ENCODE results near the gene OSR1.
"Not testable (repeated sequence)": the region's sequence is repeated elsewhere in the genome, so short reads cannot be mapped to it uniquely, and the experiment has no call there.

The OSR1 gene

DNA sequence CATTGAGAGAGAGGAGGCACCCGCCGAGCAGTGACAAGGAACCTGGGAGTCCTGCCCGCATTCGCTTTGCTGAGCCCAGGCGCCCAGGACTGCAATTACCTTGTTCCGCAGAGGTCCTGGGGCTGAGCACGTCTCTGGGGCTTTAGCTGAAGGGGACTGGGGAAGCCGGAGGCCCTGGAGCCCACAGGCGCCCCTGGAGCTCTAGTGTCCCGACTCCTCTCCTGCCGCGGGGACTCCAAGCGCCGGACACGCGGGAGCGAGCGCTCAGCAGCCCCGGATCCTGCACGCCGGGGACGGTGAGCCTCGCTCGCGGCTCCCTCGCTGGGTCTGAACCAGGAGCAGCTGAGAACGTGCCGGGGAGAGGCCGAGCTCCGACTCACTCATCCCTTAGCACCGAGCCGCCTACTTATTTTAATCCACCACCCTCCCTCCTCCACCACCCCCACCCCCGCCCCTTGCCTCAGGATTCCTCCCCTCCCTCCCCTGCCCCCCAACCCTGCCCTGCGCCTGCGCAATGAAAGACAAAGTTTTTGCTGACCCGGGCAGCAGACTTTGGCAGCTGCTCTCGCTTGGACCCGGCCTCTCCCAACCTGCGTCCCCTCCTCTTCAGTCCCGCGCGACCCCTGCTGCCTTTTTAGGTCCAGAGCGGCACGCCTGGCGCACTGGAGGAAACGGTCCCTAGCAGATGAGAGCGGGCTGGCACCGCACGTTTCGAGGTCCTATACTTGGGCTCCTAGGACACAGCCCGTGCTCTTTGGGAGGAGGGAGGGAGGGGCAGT, at the start of gene OSR1:
TSS of gene OSR1 (minus strand) at position 382 of the 779 bp plus-strand sequence. CDS start 4,818 bp downstream, outside the sequence.
- no peak for DNase-seq (ENCODE audit: low read depth)

DNA sequence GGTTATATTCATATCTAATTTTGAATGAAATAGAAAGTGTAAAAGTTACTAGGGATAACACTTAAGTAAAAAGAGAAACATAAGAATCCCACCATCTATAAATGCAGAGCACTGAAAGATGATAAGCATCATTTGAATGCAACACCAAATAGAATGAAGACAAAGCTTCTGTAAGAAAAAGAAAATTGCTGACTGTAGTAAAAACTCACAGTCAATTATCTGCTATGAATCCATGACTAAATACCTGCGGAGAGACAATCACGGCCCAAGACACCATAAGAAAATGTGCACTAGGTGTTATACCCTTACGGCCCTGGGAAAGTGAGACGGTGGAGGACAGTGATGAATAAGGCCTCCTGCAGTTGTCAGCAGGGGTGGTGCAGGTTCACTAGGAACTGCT, 45.4 kb upstream of the OSR1 start:
- DNase-seq (ENCODE audit: low read depth) = no peak

DNA sequence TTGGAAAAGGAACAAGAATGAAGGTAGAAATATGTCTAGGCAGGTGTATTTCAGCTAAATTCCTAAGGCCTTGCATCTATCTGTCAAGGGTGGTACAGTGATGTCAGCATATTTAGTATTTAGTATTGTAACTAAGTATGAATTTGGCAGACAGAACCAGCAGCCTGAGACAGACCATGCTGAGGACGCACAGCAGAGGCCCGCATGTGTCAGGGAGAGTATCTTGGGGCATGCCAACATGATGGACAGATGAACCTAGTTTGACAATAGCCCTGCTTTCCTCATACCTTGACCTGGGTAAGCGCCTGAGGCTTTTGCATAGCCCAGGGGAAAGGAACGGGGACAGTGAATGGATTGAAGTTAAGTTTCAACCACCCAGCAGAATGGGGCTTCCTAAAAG, 33.8 kb upstream of the OSR1 start:
- DNase-seq (ENCODE audit: low read depth) = no peak

DNA sequence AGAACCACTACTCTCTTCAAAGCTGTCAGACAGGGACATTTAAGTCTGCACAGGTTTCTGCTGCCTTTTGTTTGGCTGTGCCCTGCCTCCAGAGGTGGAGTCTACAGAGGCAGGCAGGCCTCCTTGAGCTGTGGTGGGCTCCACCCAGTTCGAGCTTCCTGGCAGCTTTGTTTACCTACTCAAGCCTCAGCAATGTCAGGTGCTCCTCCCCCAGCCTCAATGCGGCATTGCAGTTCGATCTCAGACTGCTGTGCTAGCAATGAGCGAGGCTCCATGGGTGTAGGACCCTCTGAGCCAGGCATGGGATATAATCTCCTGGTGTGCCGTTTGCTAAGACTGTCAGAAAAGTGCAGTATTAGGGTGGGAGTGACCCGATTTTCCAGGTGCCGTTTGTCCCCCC, 31.0 kb upstream of the OSR1 start:
- DNase-seq (ENCODE audit: low read depth) = not testable (repeated sequence)

DNA sequence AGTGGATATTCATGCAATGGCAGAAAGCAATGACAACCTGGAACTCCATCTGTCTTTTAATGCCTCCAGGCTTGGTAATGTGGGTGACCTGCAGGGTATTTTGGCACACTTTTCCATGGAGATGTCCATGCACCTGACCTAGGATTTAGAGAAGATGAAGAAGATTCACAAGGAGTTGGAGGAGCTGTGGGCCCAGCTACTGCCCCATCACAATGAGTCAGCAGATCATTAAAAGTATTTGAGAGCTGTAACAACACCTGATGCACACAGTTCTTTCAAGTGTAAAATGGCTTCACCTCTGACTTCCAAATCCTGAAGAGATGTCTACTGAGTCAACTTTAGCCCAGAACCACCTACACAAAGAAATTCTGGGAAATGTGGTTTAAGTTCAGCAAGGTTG, 22.1 kb upstream of the OSR1 start:
- DNase-seq (ENCODE audit: low read depth) = no peak

DNA sequence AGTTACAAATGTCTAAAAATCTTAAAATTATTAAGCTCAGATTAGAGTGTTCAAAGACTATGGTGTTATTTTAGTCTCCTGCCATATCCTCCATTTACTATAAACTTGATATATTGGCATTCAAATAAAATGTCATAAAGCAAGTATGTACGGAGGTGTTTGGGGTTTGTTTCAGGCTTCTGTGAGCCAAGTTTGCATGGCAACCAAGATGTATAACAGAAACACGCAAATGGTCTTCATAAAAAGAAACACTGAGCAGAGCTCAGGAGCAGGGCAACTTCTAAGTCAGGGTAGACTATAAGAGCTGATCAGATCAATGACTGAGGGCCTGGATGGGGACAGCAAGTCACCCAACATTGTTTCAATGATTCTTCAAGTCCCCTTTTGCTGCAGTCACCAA, 20.5 kb upstream of the OSR1 start:
- no peak for DNase-seq (ENCODE audit: low read depth)

DNA sequence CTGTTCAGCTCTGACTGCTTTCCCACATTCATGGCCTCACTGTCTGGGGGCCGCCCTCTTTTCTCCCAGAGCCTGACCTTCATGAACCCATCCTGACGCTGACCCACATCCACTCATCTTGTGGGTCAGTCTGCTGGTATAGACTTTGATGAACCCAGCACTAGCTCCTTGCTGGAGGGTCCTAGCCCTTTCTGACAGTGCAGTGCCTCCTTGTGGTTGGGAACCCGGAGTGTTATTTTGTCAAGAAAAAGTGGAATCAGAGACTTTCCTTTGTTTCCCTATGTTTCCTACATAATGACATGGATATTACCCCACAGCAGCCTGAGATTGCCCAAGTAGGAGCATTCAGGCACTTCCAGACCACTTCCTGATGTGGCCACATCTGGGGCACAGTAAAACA, 19.3 kb upstream of the OSR1 start:
- no peak for DNase-seq (ENCODE audit: low read depth)

DNA sequence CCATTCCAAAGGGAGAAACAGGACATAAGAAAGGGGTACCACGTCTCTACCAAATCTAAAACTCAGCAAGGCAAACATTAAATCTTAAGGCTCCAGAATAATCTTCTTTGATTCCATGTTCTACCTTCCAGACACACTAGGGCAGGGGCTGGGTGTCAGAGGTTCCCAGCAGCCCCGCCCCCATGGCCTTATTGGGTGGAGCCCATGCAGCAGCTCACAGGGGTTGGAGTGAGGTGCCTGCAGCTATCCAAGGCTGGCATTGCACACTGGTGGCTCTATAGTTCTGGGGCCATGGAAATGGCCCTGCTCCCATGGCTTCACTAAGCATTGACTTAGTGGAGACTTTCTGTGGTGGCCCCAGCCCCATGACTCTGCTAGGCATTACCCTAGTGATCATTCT, 14.9 kb upstream of the OSR1 start:
- DNase-seq (ENCODE audit: low read depth) = no peak

DNA sequence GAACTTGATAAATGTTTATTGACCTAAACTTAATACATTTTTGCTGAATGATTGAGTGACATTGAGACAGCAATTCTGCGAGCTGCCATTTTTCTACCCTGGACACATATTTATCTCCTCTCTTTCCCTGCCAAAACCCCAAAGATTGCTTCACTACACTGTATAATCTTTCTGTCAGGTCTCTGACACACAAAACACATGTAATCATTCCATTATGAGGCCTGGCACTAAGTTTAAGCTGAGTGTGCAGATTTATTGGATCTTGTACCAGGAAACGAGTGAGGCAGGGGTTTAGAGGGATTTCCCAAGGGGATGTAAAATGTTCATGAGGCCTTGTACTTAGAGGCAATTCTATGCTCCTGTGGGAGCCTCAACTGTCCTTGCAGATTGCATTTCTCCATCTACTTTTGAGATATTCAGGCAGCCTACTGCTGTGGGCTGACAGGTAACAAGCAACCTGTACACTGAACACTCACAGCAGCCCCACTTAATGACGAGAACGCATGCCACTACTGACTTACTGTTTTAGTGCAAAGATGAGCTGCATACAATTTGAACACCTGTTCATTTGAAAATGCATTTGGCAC, 13.7 kb upstream of the OSR1 start:
- DNase-seq (ENCODE audit: low read depth) = no peak

DNA sequence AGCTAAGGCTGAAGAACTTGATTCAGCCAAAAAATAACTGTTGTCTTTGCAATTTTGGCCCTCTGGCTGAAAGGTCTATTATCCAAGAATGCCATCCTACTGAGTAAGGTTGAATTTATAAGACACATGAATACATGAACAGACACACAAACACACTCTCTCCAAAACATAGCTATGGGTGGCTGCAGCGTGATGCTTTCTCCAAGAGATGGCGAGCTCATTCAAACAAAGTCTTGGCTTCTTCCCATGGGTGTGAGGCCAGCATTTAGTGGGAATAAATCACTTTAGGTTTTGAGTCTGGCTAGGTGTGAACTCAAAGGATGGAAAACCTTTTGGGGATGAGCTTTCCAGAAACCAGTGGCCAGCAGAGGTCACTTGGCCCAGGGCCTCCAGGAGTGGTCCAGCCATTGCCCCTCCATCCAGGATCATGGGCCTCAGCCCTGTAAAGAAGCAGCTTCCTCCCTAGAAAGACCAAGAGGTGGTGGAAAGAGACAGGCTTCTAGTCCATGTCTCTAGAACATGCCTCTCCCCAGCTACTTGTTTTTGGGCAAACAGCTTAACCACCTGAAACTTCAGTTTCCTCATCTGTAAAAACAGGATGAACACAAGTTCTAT, 11.0 kb upstream of the OSR1 start:
- DNase-seq (ENCODE audit: low read depth) = no peak

DNA sequence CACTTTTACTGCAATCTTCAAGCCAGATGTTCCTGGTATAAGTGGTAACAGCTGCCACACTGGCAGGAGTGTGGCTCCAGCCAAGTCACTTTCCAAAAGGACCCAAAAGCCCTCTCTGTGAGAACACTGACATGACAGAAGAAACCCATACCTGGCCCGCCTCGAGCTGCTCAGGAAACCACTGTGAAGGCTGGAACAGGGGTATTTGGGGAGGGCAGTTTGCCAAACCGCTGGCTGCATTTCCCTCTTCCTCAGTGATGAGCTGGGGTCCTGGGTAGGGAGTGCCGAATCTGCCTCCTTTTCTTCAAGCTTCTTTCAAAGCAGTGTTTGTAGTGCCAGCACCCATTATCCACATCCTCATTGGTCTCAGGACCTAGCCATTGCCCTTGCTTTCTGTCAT, 10.3 kb upstream of the OSR1 start:
- no peak for DNase-seq (ENCODE audit: low read depth)

DNA sequence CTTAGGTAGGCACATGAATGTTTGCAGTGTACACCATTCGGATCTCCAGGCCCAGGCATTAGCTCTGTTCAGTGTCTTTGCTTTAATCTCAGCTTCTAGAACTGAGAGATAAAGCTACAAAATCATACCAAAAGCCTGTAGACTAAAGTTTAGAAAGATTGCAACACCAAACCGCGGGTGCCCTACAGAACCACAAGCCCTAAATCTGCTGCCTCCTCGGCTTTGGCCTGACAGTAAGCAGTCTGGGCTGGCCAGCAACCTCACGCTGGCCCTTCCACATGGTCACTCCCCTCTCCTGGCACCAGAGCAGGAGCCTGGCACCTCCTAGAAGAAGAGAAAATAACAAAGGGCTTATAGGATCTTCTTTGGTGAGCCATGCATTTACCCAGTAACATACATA, 8.9 kb upstream of the OSR1 start:
- DNase-seq (ENCODE audit: low read depth) = no peak

DNA sequence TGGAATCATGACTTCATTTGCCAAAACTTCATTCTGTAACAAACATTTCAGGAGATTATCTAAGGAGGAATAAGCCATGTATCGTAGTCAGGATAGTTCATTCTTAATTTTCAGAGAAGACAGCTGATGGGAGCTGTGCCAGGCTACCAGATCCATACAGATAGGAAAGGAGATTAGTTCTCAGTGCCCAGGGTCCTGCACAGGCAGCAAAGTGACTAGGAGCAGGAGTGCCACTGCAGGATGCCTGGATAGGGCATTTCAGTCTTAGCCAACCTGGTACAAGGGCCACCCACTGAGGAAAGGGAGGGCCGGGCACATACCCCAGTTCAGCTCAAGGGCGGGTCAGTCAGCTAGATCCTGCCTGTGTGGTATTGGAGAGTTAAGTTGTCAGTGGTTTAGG, 6.7 kb upstream of the OSR1 start:
- DNase-seq (ENCODE audit: low read depth) = no peak

DNA sequence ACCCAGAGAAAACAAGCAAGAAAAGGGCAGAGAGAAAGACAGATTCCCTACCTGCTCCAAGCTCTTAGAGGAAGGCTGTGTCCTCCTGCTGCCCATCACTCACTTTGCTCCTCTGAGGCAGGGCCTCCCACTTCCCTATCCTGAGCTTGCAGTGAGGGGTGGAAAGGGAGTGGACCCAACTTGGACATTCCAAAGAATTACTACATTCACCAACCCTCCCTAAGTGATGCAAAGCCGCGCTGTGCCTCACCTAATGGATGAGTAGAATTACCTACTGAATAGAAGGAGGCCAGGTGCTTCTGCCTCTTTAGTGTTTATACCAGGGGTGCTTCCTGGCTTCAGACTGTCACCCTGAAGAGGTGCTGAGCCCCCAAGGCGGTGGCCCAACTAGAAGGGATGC, 5.6 kb upstream of the OSR1 start:
- no peak for DNase-seq (ENCODE audit: low read depth)

DNA sequence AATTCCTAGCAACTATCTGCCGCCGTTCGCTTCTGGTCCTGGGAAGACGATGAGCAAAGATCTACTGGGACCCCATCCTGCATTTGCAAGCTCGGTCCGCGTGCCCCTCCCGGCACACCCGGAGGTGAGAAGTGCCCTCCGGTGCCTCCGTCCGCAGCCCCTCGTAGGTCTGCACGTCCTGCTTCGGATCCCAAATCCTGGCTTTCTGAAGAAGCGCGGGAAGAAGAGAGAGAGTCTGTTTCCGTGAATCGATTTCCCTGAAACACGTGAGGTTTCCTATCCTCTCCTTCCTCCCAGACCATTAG, 5.0 kb upstream of the OSR1 start:
- no peak for DNase-seq (ENCODE audit: low read depth)

DNA sequence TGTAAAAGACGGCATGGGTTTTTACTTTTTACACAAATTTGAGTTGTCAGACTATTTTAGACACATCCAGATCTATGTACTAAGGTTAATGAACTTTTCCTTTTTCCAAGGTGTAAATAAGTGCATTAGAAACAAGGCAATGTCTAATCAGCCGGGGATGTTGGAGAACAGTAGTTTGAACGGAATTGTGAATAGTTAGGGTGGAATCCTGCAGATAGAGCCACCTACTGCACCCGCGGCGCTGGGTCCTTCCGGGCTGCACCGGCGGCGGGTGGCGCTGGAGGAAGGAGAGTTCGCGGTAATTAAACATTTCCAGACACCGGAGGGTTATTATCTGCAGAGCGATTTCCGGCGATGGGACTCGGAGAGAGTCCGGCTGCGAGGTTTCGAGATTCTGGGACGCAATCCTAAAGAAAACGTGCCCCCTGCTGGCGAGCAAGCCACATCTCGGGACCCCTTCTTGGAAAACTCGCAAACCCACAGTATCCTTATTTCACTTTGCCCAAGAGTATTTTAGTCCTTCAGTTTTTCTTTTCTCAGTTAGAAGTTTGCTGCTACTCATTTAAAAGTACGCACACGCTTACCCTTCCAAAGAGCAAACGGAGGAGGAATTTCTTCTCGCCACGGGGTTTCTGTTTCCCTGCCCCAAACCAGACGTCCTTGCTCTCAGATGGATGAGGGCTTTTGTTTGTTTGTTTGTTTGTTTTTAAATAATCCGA, 4.5 kb upstream of the OSR1 start:
- DNase-seq (ENCODE audit: low read depth) = no peak

DNA sequence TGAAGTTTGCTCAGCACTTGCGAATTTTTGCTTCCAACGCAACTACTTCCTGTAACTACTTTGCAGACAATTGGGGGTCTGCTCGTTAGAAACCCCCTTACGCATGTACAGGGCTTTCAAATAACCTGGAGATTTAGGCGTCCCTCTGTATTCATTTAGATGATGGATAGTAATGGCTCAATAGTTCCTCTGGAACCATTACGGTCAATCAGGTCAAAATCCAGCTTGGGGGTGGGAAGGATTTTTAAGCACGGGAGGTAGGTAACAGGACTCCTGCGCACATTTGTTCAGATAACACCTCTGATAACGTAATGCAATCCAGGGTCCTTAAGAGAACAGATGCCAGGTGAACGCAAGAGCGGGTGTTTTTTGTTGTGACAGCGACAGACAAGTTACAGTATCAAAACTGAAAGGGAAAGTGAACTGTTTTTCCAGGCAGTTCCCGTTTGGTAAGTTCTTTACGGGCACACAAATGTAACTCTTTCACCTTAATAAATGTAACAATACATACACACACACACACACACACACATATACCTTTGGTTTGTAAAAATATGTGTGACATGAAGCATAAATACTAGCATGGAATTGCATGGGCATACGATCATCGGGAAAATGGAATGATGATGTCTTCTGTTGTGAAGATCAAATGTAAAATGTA, 3.8 kb upstream of the OSR1 start:
- no peak for DNase-seq (ENCODE audit: low read depth)

DNA sequence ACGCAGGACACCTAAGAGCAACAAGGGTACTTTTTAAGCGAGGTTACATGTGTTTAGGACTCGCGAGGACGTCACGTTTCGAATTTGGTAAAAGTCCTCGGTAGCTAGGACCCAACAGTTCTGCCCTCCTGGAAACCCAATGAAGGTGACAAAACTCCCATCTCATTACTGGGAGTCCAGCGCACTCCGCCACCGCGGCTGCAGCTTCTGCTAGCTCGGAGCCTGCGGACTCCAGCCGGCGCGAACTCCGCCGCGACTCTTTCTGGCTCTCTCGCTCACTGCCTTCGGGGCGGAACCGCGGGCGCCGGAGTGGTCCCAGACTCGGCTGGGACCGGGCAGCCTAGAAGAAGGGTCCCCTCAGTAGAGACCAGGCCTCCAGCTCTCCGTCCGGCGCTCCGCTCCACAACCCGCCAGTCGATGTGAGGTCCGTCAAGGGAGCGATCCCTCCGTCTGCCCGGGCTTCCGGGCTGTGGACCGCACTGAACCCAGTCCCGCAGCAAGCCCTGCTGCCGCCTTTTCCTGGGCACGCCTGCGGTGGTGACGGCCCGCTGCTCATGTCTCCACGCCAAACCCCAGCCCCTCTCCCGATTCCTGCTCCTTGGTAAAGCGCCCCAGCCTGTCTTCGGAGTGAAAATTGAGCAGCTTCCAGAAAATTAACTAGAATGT, 3.0 kb upstream of the OSR1 start:
- no peak for DNase-seq (ENCODE audit: low read depth)

DNA sequence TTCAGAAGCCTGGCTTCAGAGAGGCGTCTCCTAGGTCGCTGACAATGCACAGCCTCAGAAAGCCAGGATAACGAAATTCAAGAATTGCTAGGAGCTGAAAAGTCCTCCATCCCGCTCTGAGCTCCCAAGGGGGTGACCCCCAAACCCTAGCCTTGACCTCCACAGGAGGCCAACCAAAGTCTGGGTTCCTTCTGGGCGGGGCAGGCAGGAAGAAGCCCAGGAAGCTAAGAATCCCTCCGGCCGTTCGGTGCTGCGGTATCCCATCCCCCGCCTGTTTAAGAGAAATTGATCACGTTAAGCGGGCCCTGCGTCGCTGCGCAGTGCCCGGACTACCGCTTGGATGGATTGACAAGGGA, 2.5 kb upstream of the OSR1 start:
- no peak for DNase-seq (ENCODE audit: low read depth)

DNA sequence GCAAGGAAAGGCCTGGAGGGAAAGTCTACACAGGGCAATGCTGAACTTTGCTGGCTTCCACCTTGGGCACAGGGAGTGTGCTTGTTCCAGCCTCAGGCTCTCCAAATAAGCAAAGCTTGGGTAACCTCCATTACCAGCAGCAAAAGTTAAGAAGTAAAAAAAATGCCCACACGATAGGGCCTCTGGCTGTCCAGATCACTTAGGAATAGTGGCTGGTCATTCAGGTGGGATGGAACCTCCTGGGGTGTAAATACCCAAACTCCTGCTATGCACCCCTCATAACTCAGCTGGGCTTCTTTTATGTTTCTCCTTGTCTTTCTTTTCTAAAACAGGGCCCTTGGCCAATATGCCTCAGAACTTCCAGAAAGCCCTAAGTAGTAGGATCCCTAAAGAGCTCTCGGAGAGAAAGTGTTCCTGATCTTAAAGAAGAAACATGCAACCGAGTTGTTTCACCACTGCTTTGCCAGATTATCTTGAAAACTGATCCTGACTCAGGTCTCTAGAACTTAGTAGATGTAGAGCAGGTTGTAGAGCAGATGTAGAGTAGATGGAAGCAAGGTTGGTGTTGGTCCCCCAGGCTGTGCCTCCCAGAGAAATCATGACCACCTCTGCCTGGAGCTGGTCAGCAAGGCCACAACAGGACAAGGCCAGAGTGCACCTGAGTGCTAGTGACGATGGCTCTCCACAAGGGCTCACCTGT, 2.0 kb upstream of the OSR1 start:
- DNase-seq (ENCODE audit: low read depth) = no peak

DNA sequence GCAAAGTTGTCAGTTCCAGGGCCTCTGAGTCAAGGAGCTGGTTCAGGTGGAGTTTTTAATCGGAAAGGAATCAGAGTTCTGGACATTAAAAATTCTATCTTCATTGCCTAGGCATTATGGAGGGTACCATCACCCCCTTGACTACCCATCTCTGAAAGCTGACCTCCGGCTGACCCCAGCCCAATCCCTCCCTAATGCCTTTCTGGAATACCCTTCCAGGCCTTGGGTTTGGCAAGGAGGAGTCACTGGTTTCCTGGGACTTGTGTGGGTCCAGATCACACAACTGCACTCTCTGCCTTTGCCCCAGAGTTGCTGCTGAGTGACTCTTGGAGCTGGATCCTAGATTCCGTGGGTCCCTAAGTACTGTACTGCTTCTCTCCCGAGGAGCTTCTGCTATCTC, 1.0 kb upstream of the OSR1 start:
- no peak for DNase-seq (ENCODE audit: low read depth)

DNA sequence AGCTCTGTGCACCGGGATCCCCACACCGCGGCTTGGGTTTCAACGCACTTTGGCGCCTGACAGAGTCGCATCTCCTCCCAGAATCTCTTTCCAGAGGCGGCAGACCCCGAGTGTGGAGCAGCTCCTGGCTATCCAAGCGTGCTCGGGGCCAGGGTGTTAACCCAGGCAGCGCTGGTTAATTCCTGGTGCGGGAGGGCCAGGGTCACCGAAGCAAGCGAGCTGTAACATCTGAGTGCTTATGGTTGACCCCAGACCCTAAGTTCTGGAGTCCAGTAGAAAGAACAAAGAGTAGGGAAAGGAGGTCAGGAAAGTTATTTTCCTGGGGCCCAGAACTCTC, 566 bp upstream of the OSR1 start:
- no peak for DNase-seq (ENCODE audit: low read depth)
